HG03097 (cell line): ENCODE results near the gene COL10A1.

Experiments used
- ATAC-seq: cut with Tn5 transposase; IDR thresholded peaks from one replicate; pipeline ENCODE4 v1.9.1; 2021; ENCODE audit not compliant: unreplicated experiment, low FRiP score

COL10A1 gene

DNA sequence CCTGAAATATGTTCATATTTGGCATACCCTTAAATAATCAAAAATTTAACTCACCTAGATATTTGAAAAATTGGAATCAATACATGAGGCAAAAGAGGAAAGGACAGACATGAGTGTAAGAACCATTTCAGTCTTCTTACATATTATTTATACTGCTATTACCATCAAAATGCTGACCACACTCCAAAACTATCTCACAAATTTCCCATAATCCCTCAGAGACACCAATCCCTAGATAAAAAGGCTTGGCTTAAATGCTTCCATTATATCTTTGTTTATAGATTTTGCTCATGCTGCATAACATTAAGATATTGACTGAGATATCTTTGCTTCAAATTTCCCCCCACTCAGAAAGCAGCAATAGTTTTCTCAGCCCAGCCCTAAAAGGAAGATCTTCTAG is 37.0 kb downstream of the COL10A1 start:
- ATAC-seq, result no peak

GRCh38 chr6:116087437-116088027 is 38.4 kb downstream of the COL10A1 start:
- ATAC-seq, result peak; percentile 96

DNA sequence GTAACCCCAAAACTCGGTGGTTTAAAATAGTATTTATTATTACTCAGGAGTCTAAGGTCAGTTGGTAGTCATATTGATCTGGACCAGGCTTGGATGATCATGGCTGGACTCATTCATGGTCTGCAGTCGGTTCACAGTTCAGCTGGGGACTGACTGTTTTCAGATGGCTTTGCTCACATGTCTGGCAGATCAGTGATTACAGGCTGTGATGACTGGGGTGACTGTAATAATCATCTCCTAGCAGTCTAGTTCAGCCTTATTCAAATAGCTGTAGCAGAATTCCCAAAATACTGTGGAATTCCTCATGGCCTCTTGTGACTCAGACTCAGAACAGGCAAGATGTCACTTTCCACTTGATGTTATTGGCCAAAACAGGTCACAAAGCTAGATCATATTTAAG is 41.6 kb downstream of the COL10A1 start:
- no peak for ATAC-seq

DNA sequence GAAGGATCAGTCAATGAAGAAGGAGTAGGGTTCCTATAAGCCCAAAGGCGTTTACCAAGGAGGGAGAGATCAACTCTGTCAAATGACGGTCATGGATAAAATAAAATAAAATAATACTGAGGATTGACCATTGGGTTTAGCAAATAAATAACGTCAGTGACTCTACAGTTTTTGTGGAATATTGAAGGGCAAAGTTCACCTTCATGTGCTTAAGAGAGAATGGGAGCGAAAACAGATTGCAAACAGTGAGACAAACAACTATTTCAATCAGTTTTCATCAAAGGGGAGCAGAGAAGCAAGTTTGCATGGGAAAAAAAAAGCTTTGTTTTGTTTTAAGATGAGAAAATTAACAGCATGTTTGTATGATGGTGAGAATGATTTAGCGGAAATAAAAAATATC is 42.9 kb downstream of the COL10A1 start:
- ATAC-seq, result no peak

- ATAC-seq, result no peak
Measured at GRCh38 chr6:116078945-116079344, 47.0 kb downstream of the COL10A1 start.

- no peak for ATAC-seq
Measured at GRCh38 chr6:116078522-116078921, 47.4 kb downstream of the COL10A1 start.

GRCh38 chr6:116074732-116075390 is 51.1 kb downstream of the COL10A1 start:
- ATAC-seq, result no peak

- ATAC-seq, result no peak
Measured at GRCh38 chr6:116073765-116074440, 52.0 kb downstream of the COL10A1 start.

- ATAC-seq, result no peak
Measured at GRCh38 chr6:116072368-116072767, 53.6 kb downstream of the COL10A1 start.

- ATAC-seq, result no peak
Measured at GRCh38 chr6:116070616-116071389, 55.1 kb downstream of the COL10A1 start.

GRCh38 chr6:116070101-116070500 is 55.8 kb downstream of the COL10A1 start:
- ATAC-seq, result no peak
